Activated T-cell treated with anti-CD3 and anti-CD28 coated beads for 48 hours (primary cell): ENCODE measurements around the gene GALNTL6.

Experiments used
- DNase-seq: peaks from one replicate; pipeline ENCODE4 v3.0.0-alpha.2; 2020; ENCODE audit warnings: low read depth

Gene GALNTL6

GRCh38 chr4:172220679-172221078 lies 407.5 kb downstream of the GALNTL6 start:
- DNase-seq: no peak

- no peak for DNase-seq
These were observed 412.3 kb downstream of the GALNTL6 start for GRCh38 chr4:172225457-172225856.

DNA sequence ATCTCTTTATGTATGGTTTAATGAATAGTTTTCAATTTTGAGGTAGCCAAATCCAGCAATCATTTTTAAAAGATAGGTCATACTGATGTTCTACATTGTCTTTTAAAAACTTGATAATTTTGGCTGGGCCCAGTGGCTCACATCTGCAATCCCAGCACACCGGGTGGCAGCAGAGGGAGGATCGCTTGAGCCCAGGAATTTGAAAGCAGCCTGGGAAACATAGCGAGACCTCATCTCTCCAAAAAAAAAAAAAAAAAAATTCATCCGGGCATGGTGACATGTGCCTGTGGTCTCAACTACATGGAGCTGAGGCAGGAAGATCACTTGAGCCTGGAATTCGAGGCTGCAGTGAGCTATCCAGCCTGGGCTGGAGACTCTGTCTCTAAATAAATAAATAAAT lies 419.8 kb downstream of the GALNTL6 start:
- DNase-seq: no peak

DNA sequence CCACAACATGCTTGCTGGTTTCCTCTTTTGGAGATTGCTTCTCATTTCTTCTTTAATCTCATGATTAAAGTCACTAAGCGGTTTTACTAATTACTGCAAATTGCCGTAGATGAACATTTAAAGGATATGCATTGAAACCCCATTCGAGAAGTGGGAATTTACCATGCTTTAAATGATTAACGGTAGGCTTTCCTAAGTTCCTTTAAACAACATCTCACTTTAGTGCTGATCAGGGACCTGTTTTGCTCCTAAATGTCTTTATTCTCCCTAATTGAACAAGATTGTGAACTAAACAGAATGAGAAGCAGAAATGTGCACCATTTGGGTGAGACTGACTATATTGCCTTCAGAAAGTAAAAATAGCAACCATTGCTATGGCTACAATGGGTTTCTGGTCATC lies 430.3 kb downstream of the GALNTL6 start:
- DNase-seq: no peak

DNA sequence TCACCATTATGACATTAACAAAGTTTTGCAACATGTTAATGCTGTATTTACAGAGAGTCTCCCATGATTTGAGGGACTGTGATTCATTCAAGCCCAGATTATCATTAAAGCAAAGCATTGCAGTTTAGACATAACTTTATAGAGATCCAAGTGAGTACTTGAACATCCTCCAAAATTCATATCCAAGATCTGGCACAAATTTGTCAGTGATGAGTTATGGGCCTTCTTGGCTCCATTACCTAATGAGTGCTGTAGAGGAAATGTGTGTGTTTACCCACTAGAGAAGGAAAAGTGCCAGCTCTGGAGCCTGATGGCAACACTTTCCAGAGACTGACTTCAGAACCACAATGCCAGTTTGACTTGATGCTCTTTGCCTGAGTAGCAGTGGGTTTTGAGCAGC lies 432.3 kb downstream of the GALNTL6 start:
- DNase-seq: no peak

GRCh38 chr4:172253409-172253808 lies 440.2 kb downstream of the GALNTL6 start:
- DNase-seq: no peak

GRCh38 chr4:172256820-172257219 lies 443.6 kb downstream of the GALNTL6 start:
- no peak for DNase-seq

DNA sequence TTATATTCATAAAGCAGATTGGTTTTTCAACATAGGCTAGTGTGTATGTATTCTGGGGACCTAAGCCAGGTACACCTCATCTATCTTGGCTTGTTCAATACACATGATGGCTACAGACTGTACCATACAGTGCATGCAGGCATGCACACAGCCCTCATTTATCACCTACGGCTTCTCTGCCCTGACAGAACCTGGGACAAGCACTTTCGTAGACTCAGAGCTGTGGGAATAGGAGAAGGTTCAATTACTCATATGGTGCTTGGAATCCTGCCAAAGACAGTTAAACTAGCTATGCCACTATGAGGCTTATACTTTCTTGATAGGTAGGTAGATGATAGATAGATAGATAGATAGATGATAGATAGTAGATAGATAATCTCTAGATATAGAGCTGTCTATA lies 457.2 kb downstream of the GALNTL6 start:
- DNase-seq: no peak

GRCh38 chr4:172287117-172287516 lies 473.9 kb downstream of the GALNTL6 start:
- DNase-seq: no peak

GRCh38 chr4:172305698-172306097 lies 492.5 kb downstream of the GALNTL6 start:
- no peak for DNase-seq

DNA sequence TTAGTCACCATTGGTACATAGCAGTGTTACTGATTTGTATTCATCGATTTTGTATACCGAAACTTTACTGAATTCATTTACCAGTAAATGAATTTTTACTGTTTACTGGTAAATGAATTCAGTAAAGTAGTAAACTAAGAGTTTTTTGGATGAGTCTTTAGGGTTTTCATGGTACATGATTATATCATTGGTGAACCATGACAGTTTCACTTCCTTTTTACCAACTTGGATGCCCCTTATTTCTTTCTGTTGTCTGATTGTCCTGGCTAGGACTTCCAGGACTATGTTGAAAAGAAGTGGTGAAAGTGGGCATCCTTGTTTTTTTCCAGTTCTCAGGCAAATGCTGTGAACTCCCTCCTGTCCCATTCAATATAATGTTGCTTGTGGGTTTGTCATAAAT lies 494.9 kb downstream of the GALNTL6 start:
- no peak for DNase-seq

DNA sequence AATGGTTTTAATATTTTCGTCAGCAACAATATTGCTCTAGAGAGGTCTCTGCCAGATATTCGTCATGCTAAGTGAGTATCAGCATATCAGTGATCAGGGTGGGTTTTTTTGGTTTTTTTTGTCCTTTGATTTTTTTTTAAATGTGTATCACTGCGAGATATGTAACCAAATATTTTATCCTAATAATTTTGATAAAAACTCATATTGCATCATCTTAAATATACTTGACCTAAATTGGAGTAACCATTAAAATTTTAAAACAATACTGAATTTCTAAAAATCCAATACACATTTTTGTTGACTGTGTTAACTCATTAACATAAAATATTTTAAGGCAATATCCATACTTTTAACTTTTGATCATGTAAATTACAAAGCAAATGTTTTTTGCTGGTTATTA lies 498.5 kb downstream of the GALNTL6 start:
- DNase-seq: no peak

- no peak for DNase-seq
These were observed 510.1 kb downstream of the GALNTL6 start for GRCh38 chr4:172323288-172323687.

- DNase-seq: no peak
These were observed 531.2 kb downstream of the GALNTL6 start for GRCh38 chr4:172344308-172344938.

GRCh38 chr4:172348426-172348825 lies 535.2 kb downstream of the GALNTL6 start:
- DNase-seq: no peak

DNA sequence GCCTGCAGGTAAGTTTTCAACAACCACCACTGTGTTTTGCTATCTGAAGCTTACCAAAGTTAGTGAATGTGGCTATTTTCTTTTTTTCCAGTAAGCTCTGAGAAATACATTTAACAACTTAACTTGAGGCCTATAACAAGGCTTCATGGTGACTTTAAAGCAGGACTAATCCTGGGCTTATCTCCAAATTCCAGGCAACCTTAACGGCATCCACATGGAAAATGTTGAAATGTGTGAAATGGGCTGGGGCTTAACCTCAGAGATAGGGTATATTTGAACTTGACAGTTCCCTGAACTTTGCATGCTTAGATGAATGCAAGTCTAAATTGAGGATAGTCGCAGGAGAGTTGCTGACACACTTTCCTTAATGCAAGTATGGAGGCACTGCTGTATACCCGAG lies 539.2 kb downstream of the GALNTL6 start:
- no peak for DNase-seq

DNA sequence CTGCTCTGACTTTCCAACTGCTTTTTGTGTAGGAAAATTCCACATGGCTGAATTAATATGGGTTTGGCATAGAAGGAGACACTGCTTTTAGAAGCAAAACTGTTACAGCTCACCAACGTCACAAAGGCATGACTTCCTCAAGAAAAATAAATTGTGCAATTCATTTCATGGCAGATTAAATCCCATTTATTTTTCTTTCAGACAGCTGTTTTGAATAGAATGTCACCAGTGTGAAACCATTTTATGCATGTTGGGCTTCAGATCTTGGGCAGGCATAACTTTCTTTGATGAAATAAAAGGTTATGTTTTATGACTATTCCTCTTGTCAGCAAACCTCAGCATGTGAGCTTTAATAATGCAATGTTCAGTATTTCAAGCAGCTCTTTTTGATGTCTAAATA lies 542.8 kb downstream of the GALNTL6 start:
- no peak for DNase-seq

- no peak for DNase-seq
These were observed 543.9 kb downstream of the GALNTL6 start for GRCh38 chr4:172357006-172357540.

DNA sequence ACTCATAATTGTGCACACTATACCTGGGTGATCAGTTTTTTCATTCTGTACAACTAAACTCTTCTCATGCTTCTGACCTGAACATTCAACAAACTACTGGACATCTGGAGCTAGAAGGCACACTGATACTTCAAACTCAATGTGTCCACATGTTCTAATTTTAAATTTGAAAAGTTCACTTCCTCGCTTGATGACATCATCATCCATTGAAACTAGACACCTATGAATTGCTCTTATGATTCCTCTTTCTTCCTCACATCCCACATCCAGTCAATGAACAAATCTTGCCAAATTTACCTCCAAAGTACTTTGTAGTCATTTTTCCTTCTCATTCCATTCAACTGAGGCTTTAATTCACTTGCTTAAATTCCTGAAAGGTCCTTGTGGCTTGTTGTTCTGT lies 549.4 kb downstream of the GALNTL6 start:
- no peak for DNase-seq

DNA sequence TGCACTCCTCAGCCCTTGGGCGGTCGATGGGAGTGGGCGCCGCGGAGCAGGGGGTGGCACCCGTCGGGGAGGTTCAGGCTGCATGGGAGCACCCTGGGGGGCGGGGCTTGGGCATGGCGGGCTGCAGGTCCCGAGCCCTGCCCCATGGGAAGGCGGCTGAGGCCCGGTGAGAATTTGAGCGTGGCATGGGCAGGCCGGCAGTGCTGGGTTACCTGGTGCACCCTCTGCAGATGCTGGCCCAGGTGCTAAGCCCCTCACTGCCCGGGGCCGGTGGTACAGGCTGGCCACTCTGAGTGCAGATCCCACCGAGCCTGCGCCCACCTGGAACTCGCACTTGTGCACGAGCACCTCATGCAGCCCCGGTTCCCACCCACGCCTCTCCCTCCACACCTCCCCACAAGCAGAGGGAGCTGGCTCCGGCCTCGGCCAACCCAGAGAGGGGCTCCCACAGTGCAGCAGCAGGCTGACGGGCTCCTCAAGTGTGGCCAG lies 556.3 kb downstream of the GALNTL6 start:
- no peak for DNase-seq

DNA sequence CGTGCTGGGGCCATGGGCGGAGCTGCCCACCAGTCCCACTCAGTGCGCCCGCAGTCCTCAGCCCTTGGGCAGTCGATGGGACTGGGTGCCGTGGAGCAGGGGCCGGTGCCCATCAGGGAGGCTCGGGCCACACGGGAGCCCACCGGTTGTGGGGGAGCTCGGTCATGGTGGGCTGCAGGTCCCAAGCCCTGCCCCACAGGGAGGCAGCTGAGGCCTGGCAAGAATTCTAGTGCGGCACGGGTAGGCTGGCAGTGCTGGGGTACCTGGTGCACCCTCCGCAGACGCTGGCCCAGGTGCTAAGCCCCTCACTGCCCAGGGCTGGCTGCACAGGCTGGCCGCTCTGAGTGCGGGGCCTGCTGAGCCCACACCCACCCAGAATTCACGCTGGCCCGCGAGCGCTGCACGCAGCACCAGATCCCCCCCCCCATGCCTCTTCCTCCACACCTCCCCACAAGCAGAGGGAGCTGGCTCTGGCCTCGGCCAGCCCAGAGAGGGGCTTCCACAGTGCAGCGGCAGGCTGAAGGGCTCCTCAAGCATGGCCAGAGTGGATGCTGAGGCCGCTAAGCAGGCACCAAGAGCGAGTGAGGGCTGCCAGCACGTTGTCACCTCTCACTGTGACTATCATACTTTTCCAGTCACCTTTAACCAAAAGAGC lies 564.4 kb downstream of the GALNTL6 start:
- DNase-seq: no peak

DNA sequence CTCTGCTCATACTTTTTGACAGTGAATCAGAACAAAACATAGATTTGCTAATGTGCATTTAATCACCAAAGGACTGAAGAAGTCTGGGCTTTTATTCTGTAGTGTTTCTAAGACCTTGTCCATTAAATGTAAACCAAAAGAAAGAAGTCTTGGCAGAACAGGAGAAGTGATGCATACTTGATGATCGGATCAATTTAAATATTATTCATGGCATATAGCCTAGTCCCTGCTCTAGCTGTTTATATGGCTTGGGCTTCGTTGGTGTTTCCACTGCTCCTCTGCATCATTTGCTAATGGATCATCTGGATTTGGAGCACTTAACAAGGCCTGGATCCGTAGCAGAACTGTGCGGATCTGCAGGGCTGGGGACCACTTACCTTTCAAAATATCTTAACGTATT lies 566.6 kb downstream of the GALNTL6 start:
- no peak for DNase-seq

- DNase-seq: no peak
These were observed 577.1 kb downstream of the GALNTL6 start for GRCh38 chr4:172390331-172390730.

DNA sequence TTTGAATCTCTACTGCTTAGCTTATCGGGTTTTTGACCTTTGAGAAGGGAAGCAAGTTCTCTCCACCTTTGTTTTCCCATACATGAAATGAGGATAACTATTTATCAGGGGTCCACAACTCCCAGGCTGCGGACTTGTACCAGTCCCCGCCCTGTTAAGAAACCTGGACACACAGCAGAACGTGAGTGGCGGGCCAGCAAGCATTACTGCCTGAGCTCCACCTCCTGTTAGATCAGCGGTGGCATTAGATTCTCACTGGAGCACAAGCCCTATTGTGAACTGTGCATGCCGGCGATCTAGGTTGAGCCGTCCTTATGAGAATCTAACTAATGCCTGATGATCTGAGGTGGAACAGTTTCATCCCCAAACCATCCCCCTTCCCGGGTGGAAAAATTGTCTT lies 579.5 kb downstream of the GALNTL6 start:
- no peak for DNase-seq
